Measurements from ENCODE around the gene KDELR3. TPM values are rescaled to one million over a fixed set of nuclear protein-coding genes. Genes with fewer than 3 reads are reported as not detected.
A peak's percentile ranks its signal among the peaks of the same experiment; 100 is the strongest.

KDELR3 gene
- total and polyA plus RNA-seq, 10 of the 15 experiments (the other 5 are each of a cell fraction or from before 2014, with no cell fraction given): 0.15 to 0.98 (median 0.25) TPM; not detected in 1

DNA sequence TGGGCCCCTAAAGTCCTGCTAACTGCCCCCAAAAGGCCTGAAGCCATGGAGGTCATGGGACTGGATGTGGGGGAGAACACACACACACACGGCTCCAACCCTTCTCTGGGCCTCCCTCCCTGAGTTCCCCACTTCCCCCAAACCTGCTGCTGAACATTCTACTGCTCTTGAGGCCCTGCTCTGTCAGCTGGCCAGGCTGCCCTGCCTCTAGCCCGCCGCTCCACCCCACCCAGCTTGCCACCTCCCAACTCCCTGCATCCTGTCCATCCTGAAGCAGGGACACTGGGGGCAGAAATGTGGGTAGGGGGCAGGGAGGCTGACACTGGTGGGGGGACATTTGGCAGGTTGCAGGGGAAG is 13.9 kb upstream of the KDELR3 start:
- 47% methylated on average over 3 of the region's 3 CpGs for WGBS (ENCODE audit: insufficient coverage, insufficient replicate concordance, low lambda C conversion rate, missing lambda C conversion rate)
- no TSS peak for BruUV-seq (replicated peaks)
- Histone ChIP-seq H3K79me2 (ENCODE audit: control insufficient read depth, insufficient read depth, low read length) (no peaks in the 10 kb centered on the region), H3K9me3 (replicated peaks; ENCODE audit: control insufficient read depth, insufficient read depth, low read length) (no peaks in the 10 kb centered on the region), H3K27me3 (replicated peaks in 1 of 2; ENCODE audit: control insufficient read depth in 2 of 2, insufficient read depth in 2 of 2, low read length in 1 of 2) (peaks cover 16 to 18% of the 10 kb centered on the region in 2 experiments), H4K20me1 (ENCODE audit: control insufficient read depth, insufficient read depth) (peaks cover 3% of the 10 kb centered on the region; the same call in 1 of the 2 replicates), H2AFZ (ENCODE audit: control insufficient read depth, low read depth, low read length) (no peak overlapping the region), H3K4me2 (ENCODE audit: control insufficient read depth, insufficient read depth) (no peak overlapping the region), H3K4me1 (ENCODE audit: control insufficient read depth, insufficient read depth, low read length) (peaks cover 6% of the 10 kb centered on the region; the same call in 1 of the 2 replicates), H3K27ac (ENCODE audit: control insufficient read depth, insufficient read depth) (no peak overlapping the region), H3K36me3 (ENCODE audit: control insufficient read depth in 2 of 2, insufficient read depth in 2 of 2, low read length in 1 of 2) (no peaks in the 10 kb centered on the region), H3K9ac (ENCODE audit: control insufficient read depth, insufficient read depth, low read length) (no peak overlapping the region), H3K4me3 (no peak overlapping the region)
- TF ChIP-seq, protein P1, sequence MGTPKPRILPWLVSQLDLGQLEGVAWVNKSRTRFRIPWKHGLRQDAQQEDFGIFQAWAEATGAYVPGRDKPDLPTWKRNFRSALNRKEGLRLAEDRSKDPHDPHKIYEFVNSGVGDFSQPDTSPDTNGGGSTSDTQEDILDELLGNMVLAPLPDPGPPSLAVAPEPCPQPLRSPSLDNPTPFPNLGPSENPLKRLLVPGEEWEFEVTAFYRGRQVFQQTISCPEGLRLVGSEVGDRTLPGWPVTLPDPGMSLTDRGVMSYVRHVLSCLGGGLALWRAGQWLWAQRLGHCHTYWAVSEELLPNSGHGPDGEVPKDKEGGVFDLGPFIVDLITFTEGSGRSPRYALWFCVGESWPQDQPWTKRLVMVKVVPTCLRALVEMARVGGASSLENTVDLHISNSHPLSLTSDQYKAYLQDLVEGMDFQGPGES (IDR thresholded peaks at IDR 0.05): no peak
- no peak for TF ChIP-seq SPI1 (IDR thresholded peaks at IDR 0.05; ENCODE audit: borderline replicate concordance, insufficient read depth, low read depth, low read length)
- no peak for TF ChIP-seq TCF3 (IDR thresholded peaks at IDR 0.05; ENCODE audit: borderline replicate concordance, insufficient read depth, low read depth, low read length)
- no peak for TF ChIP-seq SMAD5 (IDR thresholded peaks at IDR 0.05; ENCODE audit: low read depth)
- TF ChIP-seq NFIC (IDR thresholded peaks at IDR 0.05; ENCODE audit: low read depth, low read length): no peak
- TF ChIP-seq, protein P2, sequence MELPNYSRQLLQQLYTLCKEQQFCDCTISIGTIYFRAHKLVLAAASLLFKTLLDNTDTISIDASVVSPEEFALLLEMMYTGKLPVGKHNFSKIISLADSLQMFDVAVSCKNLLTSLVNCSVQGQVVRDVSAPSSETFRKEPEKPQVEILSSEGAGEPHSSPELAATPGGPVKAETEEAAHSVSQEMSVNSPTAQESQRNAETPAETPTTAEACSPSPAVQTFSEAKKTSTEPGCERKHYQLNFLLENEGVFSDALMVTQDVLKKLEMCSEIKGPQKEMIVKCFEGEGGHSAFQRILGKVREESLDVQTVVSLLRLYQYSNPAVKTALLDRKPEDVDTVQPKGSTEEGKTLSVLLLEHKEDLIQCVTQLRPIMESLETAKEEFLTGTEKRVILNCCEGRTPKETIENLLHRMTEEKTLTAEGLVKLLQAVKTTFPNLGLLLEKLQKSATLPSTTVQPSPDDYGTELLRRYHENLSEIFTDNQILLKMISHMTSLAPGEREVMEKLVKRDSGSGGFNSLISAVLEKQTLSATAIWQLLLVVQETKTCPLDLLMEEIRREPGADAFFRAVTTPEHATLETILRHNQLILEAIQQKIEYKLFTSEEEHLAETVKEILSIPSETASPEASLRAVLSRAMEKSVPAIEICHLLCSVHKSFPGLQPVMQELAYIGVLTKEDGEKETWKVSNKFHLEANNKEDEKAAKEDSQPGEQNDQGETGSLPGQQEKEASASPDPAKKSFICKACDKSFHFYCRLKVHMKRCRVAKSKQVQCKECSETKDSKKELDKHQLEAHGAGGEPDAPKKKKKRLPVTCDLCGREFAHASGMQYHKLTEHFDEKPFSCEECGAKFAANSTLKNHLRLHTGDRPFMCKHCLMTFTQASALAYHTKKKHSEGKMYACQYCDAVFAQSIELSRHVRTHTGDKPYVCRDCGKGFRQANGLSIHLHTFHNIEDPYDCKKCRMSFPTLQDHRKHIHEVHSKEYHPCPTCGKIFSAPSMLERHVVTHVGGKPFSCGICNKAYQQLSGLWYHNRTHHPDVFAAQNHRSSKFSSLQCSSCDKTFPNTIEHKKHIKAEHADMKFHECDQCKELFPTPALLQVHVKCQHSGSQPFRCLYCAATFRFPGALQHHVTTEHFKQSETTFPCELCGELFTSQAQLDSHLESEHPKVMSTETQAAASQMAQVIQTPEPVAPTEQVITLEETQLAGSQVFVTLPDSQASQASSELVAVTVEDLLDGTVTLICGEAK (IDR thresholded peaks at IDR 0.05; ENCODE audit: borderline replicate concordance): no peak
- no peak for TF ChIP-seq EZH2 (IDR thresholded peaks at IDR 0.05; ENCODE audit: borderline replicate concordance, control insufficient read depth, low read depth, low read length)
- TF ChIP-seq, protein P3, sequence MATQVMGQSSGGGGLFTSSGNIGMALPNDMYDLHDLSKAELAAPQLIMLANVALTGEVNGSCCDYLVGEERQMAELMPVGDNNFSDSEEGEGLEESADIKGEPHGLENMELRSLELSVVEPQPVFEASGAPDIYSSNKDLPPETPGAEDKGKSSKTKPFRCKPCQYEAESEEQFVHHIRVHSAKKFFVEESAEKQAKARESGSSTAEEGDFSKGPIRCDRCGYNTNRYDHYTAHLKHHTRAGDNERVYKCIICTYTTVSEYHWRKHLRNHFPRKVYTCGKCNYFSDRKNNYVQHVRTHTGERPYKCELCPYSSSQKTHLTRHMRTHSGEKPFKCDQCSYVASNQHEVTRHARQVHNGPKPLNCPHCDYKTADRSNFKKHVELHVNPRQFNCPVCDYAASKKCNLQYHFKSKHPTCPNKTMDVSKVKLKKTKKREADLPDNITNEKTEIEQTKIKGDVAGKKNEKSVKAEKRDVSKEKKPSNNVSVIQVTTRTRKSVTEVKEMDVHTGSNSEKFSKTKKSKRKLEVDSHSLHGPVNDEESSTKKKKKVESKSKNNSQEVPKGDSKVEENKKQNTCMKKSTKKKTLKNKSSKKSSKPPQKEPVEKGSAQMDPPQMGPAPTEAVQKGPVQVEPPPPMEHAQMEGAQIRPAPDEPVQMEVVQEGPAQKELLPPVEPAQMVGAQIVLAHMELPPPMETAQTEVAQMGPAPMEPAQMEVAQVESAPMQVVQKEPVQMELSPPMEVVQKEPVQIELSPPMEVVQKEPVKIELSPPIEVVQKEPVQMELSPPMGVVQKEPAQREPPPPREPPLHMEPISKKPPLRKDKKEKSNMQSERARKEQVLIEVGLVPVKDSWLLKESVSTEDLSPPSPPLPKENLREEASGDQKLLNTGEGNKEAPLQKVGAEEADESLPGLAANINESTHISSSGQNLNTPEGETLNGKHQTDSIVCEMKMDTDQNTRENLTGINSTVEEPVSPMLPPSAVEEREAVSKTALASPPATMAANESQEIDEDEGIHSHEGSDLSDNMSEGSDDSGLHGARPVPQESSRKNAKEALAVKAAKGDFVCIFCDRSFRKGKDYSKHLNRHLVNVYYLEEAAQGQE (IDR thresholded peaks at IDR 0.05; ENCODE audit: low read depth, low read length): no peak
- no peak for TF ChIP-seq MEF2A (IDR thresholded peaks at IDR 0.05; ENCODE audit: insufficient read depth, low read depth, low read length)
- no peak for TF ChIP-seq STAT1 (conservative IDR thresholded peaks at IDR 0.05)
- TF ChIP-seq HDGF (IDR thresholded peaks at IDR 0.05): no peak
- TF ChIP-seq CBX3 (IDR thresholded peaks at IDR 0.05; ENCODE audit: borderline replicate concordance, low read depth): no peak
- no peak for TF ChIP-seq SRF (IDR thresholded peaks at IDR 0.05; ENCODE audit: low read depth in 2 of 2, low read length in 2 of 2)
- TF ChIP-seq ZNF217 (IDR thresholded peaks at IDR 0.05): no peak
- TF ChIP-seq RCOR1 (conservative IDR thresholded peaks at IDR 0.05; ENCODE audit: low read depth, low read length): no peak
- no peak for TF ChIP-seq BRCA1 (IDR thresholded peaks at IDR 0.05; ENCODE audit: low read depth, low read length)
- FAIRE-seq (no peak), ATAC-seq (peak; percentile 18; the same call in 1 of the 3 replicates), DNase-seq (ENCODE audit: low read depth, low spot score) (no peak)
- intact Hi-C loops (cut with micrococcal nuclease; ENCODE audit: unreplicated experiment) (no loop called here), in situ Hi-C loops (cut with MboI) (no loop called here)
- ChIA-PET POLR2A (no interaction called here), CTCF (no interaction called here), SMC1A (ENCODE audit: uncharacterized antibody, unreplicated experiment) (no interaction called here), RAD21 (ENCODE audit: unreplicated experiment) (interaction anchor here (0.6 kb wide), 1 partner anchor 503 kb away, joined by 3 read pairs; no protein-coding TSS in a partner anchor)
